SK-N-SH (cell line): ENCODE measurements around the gene SPATA6. TPM values are rescaled to one million over a fixed set of nuclear protein-coding genes. Genes with fewer than 3 reads are reported as not detected.
A peak's percentile ranks its signal among the peaks of the same experiment; 100 is the strongest.

Source experiments
- CTCF ChIA-PET: fragments of 300-600, 350-600 bp; formaldehyde crosslinking; extraction: SDS; loops from one replicate; lab custom pipeline; 2021; lab: Yijun Ruan, JAX
- POLR2A ChIA-PET: fragments of 350-600 bp; sonication (Branson Sonifier 250); formaldehyde crosslinking; extraction: SDS; loops from one replicate; lab custom pipeline; 2020; ENCODE audit warnings: antibody characterized with exemption, inconsistent platforms; lab: Yijun Ruan, JAX
- DNase-seq: peaks from one replicate; pipeline ENCODE4 v3.0.0; 2012
- H2AFZ ChIP-seq: fragments of 200-600 bp; sonication (generic); 2 replicates; pipeline ENCODE4 v1.8.1; 2016; ENCODE audit warnings: antibody characterized with exemption, mild to moderate bottlenecking, low read depth
- H3F3A ChIP-seq: fragments of 200-600 bp; sonication (generic); replicated peaks from 2 replicates; pipeline ENCODE3; 2016; ENCODE audit warnings: antibody characterized with exemption, mild to moderate bottlenecking; ENCODE audit not compliant: insufficient read depth
- H3K27ac ChIP-seq, 2 experiments: fragments of 200-500 bp in 1 of 2; fragments of 200-600 bp in 1 of 2; sonication (Bioruptor generic) in 1 of 2; sonication (generic), shearing (Covaris generic) in 1 of 2; 2 replicates each; pipeline versions ENCODE4 v1.5.1 to v1.6.1; 2014 to 2016; ENCODE audit warnings: low read depth in 2 of 2, inconsistent platforms in 1 of 2, low read length in 1 of 2, mild to moderate bottlenecking in 1 of 2, mixed read lengths in 1 of 2
- H3K27me3 ChIP-seq: fragments of 200-600 bp; sonication (generic), shearing (Covaris generic); 2 replicates; pipeline ENCODE4 v1.6.1; 2016; ENCODE audit warnings: mixed run types; ENCODE audit not compliant: insufficient read depth
- H3K36me3 ChIP-seq, 2 experiments: fragments of 200-500 bp in 1 of 2; fragments of 200-600 bp in 1 of 2; sonication (Bioruptor generic) in 1 of 2; sonication (generic) in 1 of 2; replicated peaks in 1 of 2; 2 replicates each; pipeline versions ENCODE3 to v1.5.1; 2014 to 2016; ENCODE audit warnings: low read length in 1 of 2, mild to moderate bottlenecking in 1 of 2; ENCODE audit not compliant: insufficient read depth in 2 of 2, control insufficient read depth in 1 of 2
- H3K4me1 ChIP-seq, 2 experiments: fragments of 200-500 bp in 1 of 2; fragments of 200-600 bp in 1 of 2; sonication (Bioruptor generic) in 1 of 2; sonication (generic), shearing (Covaris generic) in 1 of 2; 2 replicates each; pipeline versions ENCODE4 v1.5.1 to v1.6.1; 2014 to 2016; ENCODE audit warnings: low read depth in 1 of 2, low read length in 1 of 2, mixed run types in 1 of 2; ENCODE audit not compliant: insufficient read depth in 2 of 2, control insufficient read depth in 1 of 2
- H3K4me2 ChIP-seq: fragments of 200-600 bp; sonication (generic), shearing (Covaris generic); 2 replicates; pipeline ENCODE4 v1.6.1; 2017; ENCODE audit warnings: mixed run types
- H3K4me3 ChIP-seq, 2 experiments: fragments of 200-500 bp in 1 of 2; fragments of 200-600 bp in 1 of 2; sonication (Bioruptor generic) in 1 of 2; sonication (generic), shearing (Covaris generic) in 1 of 2; 2 replicates each; pipeline versions ENCODE4 v1.5.1 to v1.8.1; 2014 to 2016; ENCODE audit warnings: low read depth in 2 of 2, inconsistent platforms in 1 of 2, low read length in 1 of 2, mild to moderate bottlenecking in 1 of 2, mixed read lengths in 1 of 2, moderate library complexity in 1 of 2
- H3K79me2 ChIP-seq: fragments of 200-600 bp; sonication (generic); 2 replicates; pipeline ENCODE4 v1.8.1; 2017; ENCODE audit warnings: mild to moderate bottlenecking; ENCODE audit not compliant: insufficient read depth
- H3K9ac ChIP-seq: fragments of 200-600 bp; sonication (generic); 2 replicates; pipeline ENCODE4 v1.6.1; 2017; ENCODE audit warnings: mixed run types
- H3K9me2 ChIP-seq: fragments of 200-600 bp; sonication (generic); 2 replicates; pipeline ENCODE4 v1.6.1; 2017; ENCODE audit warnings: mixed run types
- H3K9me3 ChIP-seq: fragments of 200-600 bp; sonication (generic); 2 replicates; pipeline ENCODE4 v1.6.1; 2017; ENCODE audit warnings: mixed run types, mild to moderate bottlenecking, moderate library complexity
- H4K20me1 ChIP-seq: fragments of 200-600 bp; sonication (generic); 2 replicates; pipeline ENCODE4 v1.6.1; 2017; ENCODE audit warnings: mild to moderate bottlenecking, mixed run types; ENCODE audit not compliant: insufficient read depth
- ELF1 ChIP-seq: IDR thresholded peaks from 2 replicates; pipeline ENCODE4 v1.4.0; 2012
- FOSL2 ChIP-seq: IDR thresholded peaks from 2 replicates; pipeline ENCODE4 v1.4.0; 2012; ENCODE audit warnings: low read depth, mild to moderate bottlenecking, moderate library complexity, borderline replicate concordance
- FOXJ3 ChIP-seq: sonication (generic); formaldehyde crosslinking; IDR thresholded peaks from 2 replicates; pipeline ENCODE4 v1.5.1; 2020; ENCODE audit warnings: mild to moderate bottlenecking, missing genetic modification reagents
- JUND ChIP-seq: IDR thresholded peaks from 2 replicates; pipeline ENCODE4 v1.4.0; 2012
- MEF2A ChIP-seq: IDR thresholded peaks from 2 replicates; pipeline ENCODE4 v1.4.0; 2012; ENCODE audit warnings: low read depth, borderline replicate concordance
- MXI1 ChIP-seq: IDR thresholded peaks from 2 replicates; pipeline ENCODE4 v1.6.1; 2012; ENCODE audit warnings: mild to moderate bottlenecking, low read depth, low read length, improper control_type of control experiment
- NRF1 ChIP-seq: IDR thresholded peaks from 2 replicates; pipeline ENCODE4 v1.6.1; 2012; ENCODE audit warnings: low read depth, mild to moderate bottlenecking, low read length
- RAD21 ChIP-seq: IDR thresholded peaks from 2 replicates; pipeline ENCODE4 v1.6.1; 2012; ENCODE audit warnings: mild to moderate bottlenecking, low read length
- RCOR1 ChIP-seq: fragments of 150-350 bp; IDR thresholded peaks from 2 replicates; pipeline ENCODE4 v1.6.1; 2017; ENCODE audit warnings: antibody characterized with exemption, low read length
- RXRA ChIP-seq: IDR thresholded peaks from 2 replicates; pipeline ENCODE4 v1.4.0; 2012; ENCODE audit warnings: low read depth, mild to moderate bottlenecking, borderline replicate concordance
- SMC3 ChIP-seq: IDR thresholded peaks from 2 replicates; pipeline ENCODE4 v1.6.1; 2012; ENCODE audit warnings: low read depth, low read length, improper control_type of control experiment
- TAF1 ChIP-seq: IDR thresholded peaks from 2 replicates; pipeline ENCODE4 v1.6.1; 2012; ENCODE audit warnings: low read depth, mild to moderate bottlenecking, low read length, moderate library complexity, borderline replicate concordance
- YY1 ChIP-seq: IDR thresholded peaks from 2 replicates; pipeline ENCODE4 v1.4.0; 2012; ENCODE audit warnings: low read depth, mild to moderate bottlenecking
- WGBS: methylation state at CpG from one replicate; pipeline ENCODE4 v1.1.6; 2017; ENCODE audit warnings: low lambda C conversion rate; 5-methylcytosine and 5-hydroxymethylcytosine counted together
- polyA plus RNA-seq, 3 experiments: library from polyadenylated mRNA; depleted of rRNA; stranded (reverse); fragments of >200 nt; gene quantifications; 2 replicates each; pipeline ENCODE4 v1.2.3, GENCODE V29; 2012
- TF ChIP-seq, protein P1 (sequence below): fragments of 200-600 bp; sonication (generic); IDR thresholded peaks from 2 replicates; pipeline ENCODE4 v1.6.1; 2017; ENCODE audit warnings: antibody characterized with exemption, mild to moderate bottlenecking, moderate library complexity
- TF ChIP-seq, protein P2 (sequence below): IDR thresholded peaks from 2 replicates; pipeline ENCODE4 v1.4.0; 2012; ENCODE audit warnings: low read depth, borderline replicate concordance
- TF ChIP-seq, protein P3 (sequence below): IDR thresholded peaks from 2 replicates; pipeline ENCODE4; 2012

Gene SPATA6
- polyA plus RNA-seq, 1 of the 3 experiments (the other 2 are of a cell fraction), result 2.4 TPM

- H2AFZ ChIP-seq, result peak overlapping the region; percentile 99; the same call in 1 of the 2 replicates
- H3K27me3 ChIP-seq, result no peaks in the 10 kb centered on the region
- H3F3A ChIP-seq, result no peaks in the 10 kb centered on the region
- peak overlapping the region; percentile 88 for H3K4me2 ChIP-seq
- H4K20me1 ChIP-seq, result no peaks in the 10 kb centered on the region
- peak overlapping the region in 1 of 2 experiments; percentile 1; a peak in 1 of 4 replicates for H3K4me3 ChIP-seq
- ChIA-PET POLR2A (no interaction called here), CTCF (interaction anchor here (0.8 to 1.5 kb wide), 4 partner anchors 19 to 1038 kb away, joined by 3 to 7 read pairs (median 4); no protein-coding TSS in a partner anchor)
- H3K36me3 ChIP-seq, result peaks cover 2 to 3% of the 10 kb centered on the region in 2 experiments
- TF ChIP-seq ELF1 (no peak), RXRA (no peak), FOSL2 (no peak), SMC3 (no peak), YY1 (no peak), RAD21 (no peak), MXI1 (no peak), MEF2A (no peak), FOXJ3 (CRISPR knock-in tag) (no peak), NRF1 (no peak), JUND (no peak), RCOR1 (no peak), TAF1 (no peak)
- TF ChIP-seq, protein P1, sequence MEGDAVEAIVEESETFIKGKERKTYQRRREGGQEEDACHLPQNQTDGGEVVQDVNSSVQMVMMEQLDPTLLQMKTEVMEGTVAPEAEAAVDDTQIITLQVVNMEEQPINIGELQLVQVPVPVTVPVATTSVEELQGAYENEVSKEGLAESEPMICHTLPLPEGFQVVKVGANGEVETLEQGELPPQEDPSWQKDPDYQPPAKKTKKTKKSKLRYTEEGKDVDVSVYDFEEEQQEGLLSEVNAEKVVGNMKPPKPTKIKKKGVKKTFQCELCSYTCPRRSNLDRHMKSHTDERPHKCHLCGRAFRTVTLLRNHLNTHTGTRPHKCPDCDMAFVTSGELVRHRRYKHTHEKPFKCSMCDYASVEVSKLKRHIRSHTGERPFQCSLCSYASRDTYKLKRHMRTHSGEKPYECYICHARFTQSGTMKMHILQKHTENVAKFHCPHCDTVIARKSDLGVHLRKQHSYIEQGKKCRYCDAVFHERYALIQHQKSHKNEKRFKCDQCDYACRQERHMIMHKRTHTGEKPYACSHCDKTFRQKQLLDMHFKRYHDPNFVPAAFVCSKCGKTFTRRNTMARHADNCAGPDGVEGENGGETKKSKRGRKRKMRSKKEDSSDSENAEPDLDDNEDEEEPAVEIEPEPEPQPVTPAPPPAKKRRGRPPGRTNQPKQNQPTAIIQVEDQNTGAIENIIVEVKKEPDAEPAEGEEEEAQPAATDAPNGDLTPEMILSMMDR, result no peak
- TF ChIP-seq, protein P2, sequence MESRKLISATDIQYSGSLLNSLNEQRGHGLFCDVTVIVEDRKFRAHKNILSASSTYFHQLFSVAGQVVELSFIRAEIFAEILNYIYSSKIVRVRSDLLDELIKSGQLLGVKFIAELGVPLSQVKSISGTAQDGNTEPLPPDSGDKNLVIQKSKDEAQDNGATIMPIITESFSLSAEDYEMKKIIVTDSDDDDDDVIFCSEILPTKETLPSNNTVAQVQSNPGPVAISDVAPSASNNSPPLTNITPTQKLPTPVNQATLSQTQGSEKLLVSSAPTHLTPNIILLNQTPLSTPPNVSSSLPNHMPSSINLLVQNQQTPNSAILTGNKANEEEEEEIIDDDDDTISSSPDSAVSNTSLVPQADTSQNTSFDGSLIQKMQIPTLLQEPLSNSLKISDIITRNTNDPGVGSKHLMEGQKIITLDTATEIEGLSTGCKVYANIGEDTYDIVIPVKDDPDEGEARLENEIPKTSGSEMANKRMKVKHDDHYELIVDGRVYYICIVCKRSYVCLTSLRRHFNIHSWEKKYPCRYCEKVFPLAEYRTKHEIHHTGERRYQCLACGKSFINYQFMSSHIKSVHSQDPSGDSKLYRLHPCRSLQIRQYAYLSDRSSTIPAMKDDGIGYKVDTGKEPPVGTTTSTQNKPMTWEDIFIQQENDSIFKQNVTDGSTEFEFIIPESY, result no peak
- TF ChIP-seq, protein P3, sequence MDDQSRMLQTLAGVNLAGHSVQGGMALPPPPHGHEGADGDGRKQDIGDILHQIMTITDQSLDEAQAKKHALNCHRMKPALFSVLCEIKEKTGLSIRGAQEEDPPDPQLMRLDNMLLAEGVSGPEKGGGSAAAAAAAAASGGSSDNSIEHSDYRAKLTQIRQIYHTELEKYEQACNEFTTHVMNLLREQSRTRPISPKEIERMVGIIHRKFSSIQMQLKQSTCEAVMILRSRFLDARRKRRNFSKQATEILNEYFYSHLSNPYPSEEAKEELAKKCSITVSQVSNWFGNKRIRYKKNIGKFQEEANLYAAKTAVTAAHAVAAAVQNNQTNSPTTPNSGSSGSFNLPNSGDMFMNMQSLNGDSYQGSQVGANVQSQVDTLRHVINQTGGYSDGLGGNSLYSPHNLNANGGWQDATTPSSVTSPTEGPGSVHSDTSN, result no peak
- peaks cover 8% of the 10 kb centered on the region; the same call in 1 of the 2 replicates for H3K79me2 ChIP-seq
- 74% methylated on average over 12 of the region's 12 CpGs for WGBS
- no peak overlapping the region for H3K9ac ChIP-seq
- peaks cover 14 to 25% of the 10 kb centered on the region in 2 experiments for H3K4me1 ChIP-seq
- no peaks in the 10 kb centered on the region for H3K9me2 ChIP-seq
- H3K27ac ChIP-seq, result peak overlapping the region in 1 of 2 experiments; percentile 23; a peak in 1 of 4 replicates
- no peak for DNase-seq
- H3K9me3 ChIP-seq, result no peaks in the 10 kb centered on the region
Observed at GRCh38 chr1:48469616-48470480, 2.2 kb downstream of the SPATA6 start.
